GM23338 (cell line): ENCODE measurements around the gene INPPL1. TPM values are rescaled to one million over a fixed set of nuclear protein-coding genes. Genes with fewer than 3 reads are reported as not detected.

Source experiments
- ATAC-seq: fragments of 200-7000 bp; cut with Tn5 transposase; 3 replicates; pipeline ENCODE4 v1.9.1; 2020
- DNase-seq: peaks from one replicate; pipeline ENCODE4 v3.0.0-alpha.2; 2015; ENCODE audit warnings: low spot score
- H2AFZ ChIP-seq: fragments of 200-600 bp; sonication (generic); 2 replicates; pipeline ENCODE4 v1.8.0; 2016; ENCODE audit warnings: antibody characterized with exemption, mild to moderate bottlenecking, moderate library complexity
- H3F3A ChIP-seq: fragments of 200-600 bp; sonication (generic); replicated peaks from 2 replicates; pipeline ENCODE4 v1.8.0; 2017; ENCODE audit warnings: antibody characterized with exemption, mixed run types, low read depth
- H3K27ac ChIP-seq: fragments of 200-600 bp; sonication (generic); 2 replicates; pipeline ENCODE4 v1.6.1; 2016; ENCODE audit warnings: low read depth
- H3K27me3 ChIP-seq: fragments of 200-600 bp; sonication (generic); 2 replicates; pipeline ENCODE4 v1.8.0; 2016; ENCODE audit warnings: mild to moderate bottlenecking, mixed run types, moderate library complexity; ENCODE audit not compliant: insufficient read depth
- H3K36me3 ChIP-seq: fragments of 200-600 bp; sonication (generic); 2 replicates; pipeline ENCODE4 v1.8.0; 2016; ENCODE audit warnings: mild to moderate bottlenecking; ENCODE audit not compliant: insufficient read depth
- H3K4me1 ChIP-seq: fragments of 200-600 bp; sonication (generic); 2 replicates; pipeline ENCODE4 v1.8.0; 2016; ENCODE audit warnings: mild to moderate bottlenecking, moderate library complexity; ENCODE audit not compliant: insufficient read depth
- H3K4me2 ChIP-seq: fragments of 200-600 bp; sonication (generic); 2 replicates; pipeline ENCODE4 v1.7.1; 2017; ENCODE audit warnings: mixed run types
- H3K4me3 ChIP-seq: fragments of 200-600 bp; sonication (generic); 2 replicates; pipeline ENCODE4 v1.6.1; 2016; ENCODE audit warnings: mixed run types
- H3K79me2 ChIP-seq: fragments of 200-600 bp; sonication (generic); replicated peaks from 2 replicates; pipeline ENCODE4 v1.8.0; 2017; ENCODE audit warnings: mild to moderate bottlenecking; ENCODE audit not compliant: insufficient read depth
- H3K9me2 ChIP-seq: fragments of 200-600 bp; sonication (generic); 2 replicates; pipeline ENCODE4 v1.8.0; 2017; ENCODE audit not compliant: insufficient read depth
- H4K20me1 ChIP-seq: fragments of 200-600 bp; sonication (generic); replicated peaks from 2 replicates; pipeline ENCODE4 v1.8.0; 2017; ENCODE audit warnings: mild to moderate bottlenecking; ENCODE audit not compliant: insufficient read depth
- H3K27ac Mint-ChIP-seq: 2 replicates; pipeline ENCODE4 v1.8.0; 2020; ENCODE audit warnings: inconsistent platforms, mild to moderate bottlenecking, moderate library complexity, mixed read lengths
- H3K27me3 Mint-ChIP-seq: 3 replicates; pipeline ENCODE4 v1.8.0; 2022; ENCODE audit warnings: low read depth, mild to moderate bottlenecking, moderate library complexity, mixed read lengths, inconsistent platforms; ENCODE audit not compliant: insufficient read depth, poor library complexity
- H3K36me3 Mint-ChIP-seq: 3 replicates; pipeline ENCODE4 v1.8.0; 2021; ENCODE audit warnings: low read depth, mild to moderate bottlenecking, inconsistent platforms, moderate library complexity, mixed read lengths
- H3K4me1 Mint-ChIP-seq: 3 replicates; pipeline ENCODE4 v1.8.0; 2020; ENCODE audit warnings: mild to moderate bottlenecking, inconsistent platforms, mixed read lengths
- H3K4me3 Mint-ChIP-seq: 3 replicates; pipeline ENCODE4 v1.8.0; 2021; ENCODE audit warnings: moderate library complexity, mild to moderate bottlenecking, inconsistent platforms, mixed read lengths
- H3K9me3 Mint-ChIP-seq: 3 replicates; pipeline ENCODE4 v1.8.0; 2020; ENCODE audit warnings: moderate library complexity, mild to moderate bottlenecking, inconsistent platforms, mixed read lengths
- EZH2 ChIP-seq: fragments of 200-600 bp; sonication (generic); IDR thresholded peaks from one replicate; pipeline ENCODE4 v1.8.0; 2017; ENCODE audit warnings: antibody characterized with exemption, mild to moderate bottlenecking, low read depth; ENCODE audit not compliant: unreplicated experiment
- EZH2phosphoT487 ChIP-seq: fragments of 200-600 bp; sonication (generic); IDR thresholded peaks from one replicate; pipeline ENCODE4 v1.8.1; 2018; ENCODE audit warnings: antibody characterized with exemption; ENCODE audit not compliant: unreplicated experiment
- NANOG ChIP-seq: IDR thresholded peaks from 2 replicates; pipeline ENCODE4 v1.6.1; 2016; ENCODE audit warnings: antibody characterized with exemption, borderline replicate concordance
- POLR2AphosphoS5 ChIP-seq: IDR thresholded peaks from 2 replicates; pipeline ENCODE4 v1.6.1; 2016; ENCODE audit warnings: antibody characterized with exemption, low read depth
- STAT1 ChIP-seq: IDR thresholded peaks from one replicate; pipeline ENCODE4 v1.6.1; 2016; ENCODE audit warnings: antibody characterized with exemption; ENCODE audit not compliant: unreplicated experiment
- ZNF114 ChIP-seq: fragments of 250-450 bp; sonication (Bioruptor Pico); IDR thresholded peaks from 2 replicates; pipeline ENCODE4 v1.5.0; 2020; ENCODE audit warnings: mild to moderate bottlenecking, moderate library complexity
- ZNF331 ChIP-seq: fragments of 250-450 bp; sonication (Bioruptor Pico); IDR thresholded peaks from 2 replicates; pipeline ENCODE4 v1.5.0; 2020; ENCODE audit warnings: low read depth, mild to moderate bottlenecking, moderate library complexity
- polyA plus RNA-seq: library from polyadenylated mRNA; unstranded; fragments of >200 nt; fragmentation: Nextera tagmentation; extraction: Ambion mirVana; gene quantifications from 2 replicates; pipeline ENCODE4 v1.2.1, GENCODE V29; 2016
- total RNA-seq: library from RNA; depleted of rRNA; stranded (reverse); fragments of >200 nt; shearing (Covaris generic); gene quantifications from 2 replicates; pipeline ENCODE4 v1.2.3, GENCODE V29; 2014
- TF ChIP-seq, protein P1 (sequence below): IDR thresholded peaks from one replicate; pipeline ENCODE4 v1.6.1; 2018; ENCODE audit warnings: antibody characterized with exemption; ENCODE audit not compliant: unreplicated experiment
- TF ChIP-seq, protein P2 (sequence below): IDR thresholded peaks from 2 replicates; pipeline ENCODE4 v1.6.1; 2016; ENCODE audit warnings: antibody characterized with exemption
- TF ChIP-seq, protein P3 (sequence below), 2 experiments: fragments of 200-600 bp in 1 of 2; sonication (generic) in 1 of 2; conservative IDR thresholded peaks; 2 replicates each; pipeline versions ENCODE4 v1.5.1 to v1.6.1; 2016 to 2017; ENCODE audit warnings: antibody characterized with exemption in 2 of 2, low read depth in 2 of 2, mild to moderate bottlenecking in 2 of 2, moderate library complexity in 1 of 2

The INPPL1 gene
- total and polyA plus RNA-seq, 2 experiments from 2014 or later = 21.5 to 54.7 TPM

DNA sequence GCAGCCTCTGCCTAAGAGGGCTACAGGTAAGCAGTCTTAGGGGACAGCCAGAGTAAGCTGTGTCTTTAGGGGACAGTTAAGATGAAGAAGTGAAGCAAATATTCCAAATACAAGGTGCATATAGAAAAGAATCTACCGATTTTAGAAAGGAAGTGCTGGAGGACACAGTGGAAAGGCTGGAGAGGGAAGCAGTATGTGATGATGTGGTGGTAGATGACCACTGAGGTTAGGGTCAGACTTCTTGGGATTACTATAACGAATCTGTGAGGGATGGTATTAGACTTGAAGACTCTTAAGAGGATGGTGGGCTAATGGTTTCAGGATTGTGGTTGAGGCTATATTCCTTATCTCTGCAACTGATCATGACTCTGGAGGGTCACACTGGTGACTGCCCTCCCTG, 59.4 kb downstream of the INPPL1 start:
- no peak overlapping the region for H3K27ac Mint-ChIP-seq
- TF ChIP-seq ZNF331 (CRISPR knock-in tag) = no peak
- no peak for TF ChIP-seq EZH2phosphoT487
- TF ChIP-seq, protein P1, sequence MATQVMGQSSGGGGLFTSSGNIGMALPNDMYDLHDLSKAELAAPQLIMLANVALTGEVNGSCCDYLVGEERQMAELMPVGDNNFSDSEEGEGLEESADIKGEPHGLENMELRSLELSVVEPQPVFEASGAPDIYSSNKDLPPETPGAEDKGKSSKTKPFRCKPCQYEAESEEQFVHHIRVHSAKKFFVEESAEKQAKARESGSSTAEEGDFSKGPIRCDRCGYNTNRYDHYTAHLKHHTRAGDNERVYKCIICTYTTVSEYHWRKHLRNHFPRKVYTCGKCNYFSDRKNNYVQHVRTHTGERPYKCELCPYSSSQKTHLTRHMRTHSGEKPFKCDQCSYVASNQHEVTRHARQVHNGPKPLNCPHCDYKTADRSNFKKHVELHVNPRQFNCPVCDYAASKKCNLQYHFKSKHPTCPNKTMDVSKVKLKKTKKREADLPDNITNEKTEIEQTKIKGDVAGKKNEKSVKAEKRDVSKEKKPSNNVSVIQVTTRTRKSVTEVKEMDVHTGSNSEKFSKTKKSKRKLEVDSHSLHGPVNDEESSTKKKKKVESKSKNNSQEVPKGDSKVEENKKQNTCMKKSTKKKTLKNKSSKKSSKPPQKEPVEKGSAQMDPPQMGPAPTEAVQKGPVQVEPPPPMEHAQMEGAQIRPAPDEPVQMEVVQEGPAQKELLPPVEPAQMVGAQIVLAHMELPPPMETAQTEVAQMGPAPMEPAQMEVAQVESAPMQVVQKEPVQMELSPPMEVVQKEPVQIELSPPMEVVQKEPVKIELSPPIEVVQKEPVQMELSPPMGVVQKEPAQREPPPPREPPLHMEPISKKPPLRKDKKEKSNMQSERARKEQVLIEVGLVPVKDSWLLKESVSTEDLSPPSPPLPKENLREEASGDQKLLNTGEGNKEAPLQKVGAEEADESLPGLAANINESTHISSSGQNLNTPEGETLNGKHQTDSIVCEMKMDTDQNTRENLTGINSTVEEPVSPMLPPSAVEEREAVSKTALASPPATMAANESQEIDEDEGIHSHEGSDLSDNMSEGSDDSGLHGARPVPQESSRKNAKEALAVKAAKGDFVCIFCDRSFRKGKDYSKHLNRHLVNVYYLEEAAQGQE = no peak
- TF ChIP-seq STAT1 = no peak
- TF ChIP-seq ZNF114 (CRISPR knock-in tag) = no peak

DNA sequence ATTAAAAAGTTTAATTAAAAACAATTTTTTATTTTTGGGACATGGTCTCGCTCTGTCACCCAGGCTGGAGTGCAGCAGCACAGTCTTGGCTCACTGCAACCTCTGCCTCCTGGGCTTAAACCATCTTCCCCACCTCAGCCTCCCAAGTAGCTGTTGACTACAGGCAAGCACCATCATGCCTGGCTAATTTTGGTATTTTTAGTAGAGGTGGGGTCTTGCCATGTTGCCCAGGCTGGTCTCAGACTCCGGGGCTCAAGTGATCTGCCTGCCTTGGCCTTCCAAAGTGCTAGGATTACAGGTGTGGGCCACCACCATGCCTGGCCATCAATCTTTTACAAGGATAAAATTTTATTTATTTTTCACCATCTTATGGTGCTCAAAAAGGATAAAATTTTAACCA, 62.7 kb downstream of the INPPL1 start:
- no peak overlapping the region for H2AFZ ChIP-seq
- H3K4me3 Mint-ChIP-seq = no peak overlapping the region
- no peaks in the 10 kb centered on the region for H3K4me1 Mint-ChIP-seq
- no peaks in the 10 kb centered on the region for H4K20me1 ChIP-seq
- H3K4me2 ChIP-seq = no peak overlapping the region
- H3K36me3 Mint-ChIP-seq = no peaks in the 10 kb centered on the region; the same call in 2 of the 3 replicates
- no peaks in the 10 kb centered on the region; the same call in 2 of the 3 replicates for H3K9me3 Mint-ChIP-seq
- ATAC-seq (no peak), DNase-seq (no peak)
- no peaks in the 10 kb centered on the region for H3K79me2 ChIP-seq
- no peak overlapping the region for H3K27ac ChIP-seq
- no peaks in the 10 kb centered on the region for H3K36me3 ChIP-seq
- peaks cover 3% of the 10 kb centered on the region; the same call in 1 of the 2 replicates for H3K4me1 ChIP-seq
- no peaks in the 10 kb centered on the region for H3K9me2 ChIP-seq
- H3K27ac Mint-ChIP-seq = no peak overlapping the region
- peaks cover 2% of the 10 kb centered on the region for H3K27me3 Mint-ChIP-seq
- H3K27me3 ChIP-seq = no peaks in the 10 kb centered on the region
- H3K4me3 ChIP-seq = no peak overlapping the region
- H3F3A ChIP-seq = no peaks in the 10 kb centered on the region
- TF ChIP-seq, protein P2, sequence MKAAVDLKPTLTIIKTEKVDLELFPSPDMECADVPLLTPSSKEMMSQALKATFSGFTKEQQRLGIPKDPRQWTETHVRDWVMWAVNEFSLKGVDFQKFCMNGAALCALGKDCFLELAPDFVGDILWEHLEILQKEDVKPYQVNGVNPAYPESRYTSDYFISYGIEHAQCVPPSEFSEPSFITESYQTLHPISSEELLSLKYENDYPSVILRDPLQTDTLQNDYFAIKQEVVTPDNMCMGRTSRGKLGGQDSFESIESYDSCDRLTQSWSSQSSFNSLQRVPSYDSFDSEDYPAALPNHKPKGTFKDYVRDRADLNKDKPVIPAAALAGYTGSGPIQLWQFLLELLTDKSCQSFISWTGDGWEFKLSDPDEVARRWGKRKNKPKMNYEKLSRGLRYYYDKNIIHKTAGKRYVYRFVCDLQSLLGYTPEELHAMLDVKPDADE = no peak
- TF ChIP-seq POLR2AphosphoS5 = no peak
- TF ChIP-seq EZH2phosphoT487 = no peak
- TF ChIP-seq, protein P3, sequence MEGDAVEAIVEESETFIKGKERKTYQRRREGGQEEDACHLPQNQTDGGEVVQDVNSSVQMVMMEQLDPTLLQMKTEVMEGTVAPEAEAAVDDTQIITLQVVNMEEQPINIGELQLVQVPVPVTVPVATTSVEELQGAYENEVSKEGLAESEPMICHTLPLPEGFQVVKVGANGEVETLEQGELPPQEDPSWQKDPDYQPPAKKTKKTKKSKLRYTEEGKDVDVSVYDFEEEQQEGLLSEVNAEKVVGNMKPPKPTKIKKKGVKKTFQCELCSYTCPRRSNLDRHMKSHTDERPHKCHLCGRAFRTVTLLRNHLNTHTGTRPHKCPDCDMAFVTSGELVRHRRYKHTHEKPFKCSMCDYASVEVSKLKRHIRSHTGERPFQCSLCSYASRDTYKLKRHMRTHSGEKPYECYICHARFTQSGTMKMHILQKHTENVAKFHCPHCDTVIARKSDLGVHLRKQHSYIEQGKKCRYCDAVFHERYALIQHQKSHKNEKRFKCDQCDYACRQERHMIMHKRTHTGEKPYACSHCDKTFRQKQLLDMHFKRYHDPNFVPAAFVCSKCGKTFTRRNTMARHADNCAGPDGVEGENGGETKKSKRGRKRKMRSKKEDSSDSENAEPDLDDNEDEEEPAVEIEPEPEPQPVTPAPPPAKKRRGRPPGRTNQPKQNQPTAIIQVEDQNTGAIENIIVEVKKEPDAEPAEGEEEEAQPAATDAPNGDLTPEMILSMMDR (conservative IDR thresholded peaks at IDR 0.05; ENCODE audit: low read depth in 2 of 2) = no peak
- TF ChIP-seq ZNF331 (CRISPR knock-in tag) = no peak
- no peak for TF ChIP-seq NANOG
- TF ChIP-seq, protein P1 = no peak
- TF ChIP-seq EZH2 = no peak

More for the DNA sequence above, 59.4 kb downstream of the INPPL1 start:
- Mint-ChIP-seq H3K9me3 (no peaks in the 10 kb centered on the region), H3K27me3 (peaks cover 2% of the 10 kb centered on the region), H3K4me3 (no peak overlapping the region), H3K4me1 (no peaks in the 10 kb centered on the region), H3K36me3 (no peaks in the 10 kb centered on the region)
- DNase-seq (no peak), ATAC-seq (no peak)
- H3K4me1 ChIP-seq = peaks cover 3% of the 10 kb centered on the region; the same call in 1 of the 2 replicates
- no peak overlapping the region for H3K27ac ChIP-seq
- H2AFZ ChIP-seq = no peak overlapping the region
- H3K4me3 ChIP-seq = no peak overlapping the region
- H4K20me1 ChIP-seq = no peaks in the 10 kb centered on the region
- H3K27me3 ChIP-seq = no peaks in the 10 kb centered on the region
- no peaks in the 10 kb centered on the region for H3K36me3 ChIP-seq
- no peaks in the 10 kb centered on the region for H3F3A ChIP-seq
- H3K79me2 ChIP-seq = no peaks in the 10 kb centered on the region
- H3K4me2 ChIP-seq = no peak overlapping the region
- H3K9me2 ChIP-seq = no peaks in the 10 kb centered on the region
